GM12878 (cell line): ENCODE data around the gene LPCAT2.

ENCODE experiments used
- CREM ChIP-seq: IDR thresholded peaks from 2 replicates; pipeline ENCODE4 v1.6.1; 2014; ENCODE audit warnings: antibody characterized with exemption, low read depth
- CTCF ChIP-seq, 3 experiments: IDR thresholded peaks in 2 of 3; conservative IDR thresholded peaks in 1 of 3; 2 replicates each; pipeline ENCODE4 v1.5.1; 2011; ENCODE audit warnings: low read depth in 3 of 3, low read length in 3 of 3, mild to moderate bottlenecking in 3 of 3, control low read depth in 2 of 3, moderate library complexity in 2 of 3, inconsistent platforms in 1 of 3, mixed read lengths in 1 of 3; ENCODE audit not compliant: control insufficient read depth in 2 of 3, insufficient read depth in 1 of 3; ENCODE audit errors: extremely low read depth in 1 of 3
- ELK1 ChIP-seq: IDR thresholded peaks from 2 replicates; pipeline ENCODE4 v1.6.1; 2012; ENCODE audit warnings: low read depth, low read length, improper control_type of control experiment
- EP300 ChIP-seq, 2 experiments: fragments of 150-350 bp in 1 of 2; IDR thresholded peaks; 2 replicates each; pipeline ENCODE4 v1.6.1; 2011 to 2012; ENCODE audit warnings: low read depth in 2 of 2, low read length in 2 of 2, borderline replicate concordance in 1 of 2, improper control_type of control experiment in 1 of 2, inconsistent platforms in 1 of 2; ENCODE audit not compliant: control insufficient read depth in 1 of 2
- EZH2 ChIP-seq: IDR thresholded peaks from 2 replicates; pipeline ENCODE4 v1.6.1; 2012; ENCODE audit warnings: low read depth, mild to moderate bottlenecking, control low read depth, inconsistent platforms, low read length, borderline replicate concordance; ENCODE audit not compliant: control insufficient read depth
- MTA3 ChIP-seq: IDR thresholded peaks from 2 replicates; pipeline ENCODE4 v1.6.1; 2012; ENCODE audit warnings: low read length, inconsistent platforms, borderline replicate concordance
- POLR2A ChIP-seq: IDR thresholded peaks from 2 replicates; pipeline ENCODE4 v1.6.1; 2011; ENCODE audit warnings: low read depth, mild to moderate bottlenecking, low read length
- POU2F2 ChIP-seq: IDR thresholded peaks from 3 replicates; pipeline ENCODE4 v1.6.1; 2011; ENCODE audit warnings: low read depth, mild to moderate bottlenecking, low read length, borderline replicate concordance
- RB1 ChIP-seq: fragments of 450-650 bp; formaldehyde crosslinking; IDR thresholded peaks from 2 replicates; pipeline ENCODE4 v1.6.1; 2017; ENCODE audit warnings: mild to moderate bottlenecking, borderline replicate concordance
- SMC3 ChIP-seq: IDR thresholded peaks from 2 replicates; pipeline ENCODE4 v1.6.1; 2011; ENCODE audit warnings: low read length, improper control_type of control experiment, borderline replicate concordance

GRCh38 chr16:55576384-55576783, 67.5 kb downstream of the LPCAT2 start:
- TF ChIP-seq RB1 (no peak), CTCF (IDR thresholded peaks at IDR 0.05 in 2 of 3, conservative IDR thresholded peaks at IDR 0.05 in 1 of 3; ENCODE audit: control insufficient read depth in 2 of 3, extremely low read depth in 1 of 3, insufficient read depth in 1 of 3, low read depth in 3 of 3, low read length in 3 of 3) (no peak), SMC3 (no peak), EZH2 (no peak), POU2F2 (no peak), CREM (no peak), POLR2A (no peak), MTA3 (no peak), ELK1 (no peak), EP300 (IDR thresholded peaks at IDR 0.05; ENCODE audit: borderline replicate concordance in 1 of 2, control insufficient read depth in 1 of 2, low read depth in 2 of 2, low read length in 2 of 2) (no peak)
